ENCODE measurements around the gene ABCC6. TPM values are rescaled to one million over a fixed set of nuclear protein-coding genes. Genes with fewer than 3 reads are reported as not detected.
"Not testable (repeated sequence)": the region's sequence is repeated elsewhere in the genome, so short reads cannot be mapped to it uniquely, and the experiment has no call there.

ABCC6 gene
- total RNA-seq (2014; rRNA removed; shearing (Covaris generic)) = 3.1 and 12.8 TPM in 2 replicates

- DNase-seq (ENCODE audit: low spot score); in situ Hi-C loops (cut with HindIII; ENCODE audit: low sequenced_read_pairs): not testable (repeated sequence)
Measured at GRCh38 chr16:16222850-16223661, at the start of gene ABCC6. Gene ABCC6, minus strand, starts transcription at chr16:16223494. Its CDS starts 60 bp downstream, at chr16:16223434.

- DNase-seq (ENCODE audit: low spot score); in situ Hi-C loops (cut with HindIII; ENCODE audit: low sequenced_read_pairs): not testable (repeated sequence)
Measured at GRCh38 chr16:16272573-16273221, 49.4 kb upstream of the ABCC6 start.

GRCh38 chr16:16271658-16272057, 48.4 kb upstream of the ABCC6 start:
- in situ Hi-C loops (cut with HindIII; ENCODE audit: low sequenced_read_pairs); DNase-seq (ENCODE audit: low spot score): not testable (repeated sequence)

DNA sequence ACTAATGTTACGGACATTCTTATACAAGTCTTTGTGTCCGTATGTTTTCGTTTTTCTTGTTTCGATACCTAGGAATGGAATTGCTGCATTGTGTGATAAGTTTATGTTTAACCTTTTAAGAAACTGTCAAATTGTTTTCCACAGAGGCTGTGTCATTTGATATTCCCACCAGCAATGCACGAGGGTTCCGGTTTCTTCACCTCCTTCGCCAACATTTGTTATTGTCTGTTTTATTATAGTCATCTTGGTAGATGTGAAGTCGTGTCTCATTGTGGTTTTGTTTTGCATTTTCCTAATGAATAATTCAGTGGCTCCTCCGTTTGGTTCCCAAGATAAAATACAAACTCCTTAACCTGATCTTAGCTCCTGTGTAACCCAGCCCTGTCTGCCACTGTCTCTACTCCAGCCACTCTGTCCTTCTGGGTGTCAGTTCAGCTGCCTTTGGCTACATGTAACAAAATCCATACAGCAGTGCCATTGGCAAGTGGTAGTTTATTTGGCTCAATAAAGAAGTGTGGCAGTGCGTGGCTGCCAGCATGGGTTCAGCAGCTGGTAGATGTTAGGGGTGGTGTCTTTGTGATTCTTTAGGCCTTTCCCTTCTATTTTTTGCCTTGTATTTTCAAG, 45.0 kb upstream of the ABCC6 start:
- in situ Hi-C loops (cut with HindIII; ENCODE audit: low sequenced_read_pairs); DNase-seq (ENCODE audit: low spot score): not testable (repeated sequence)

DNA sequence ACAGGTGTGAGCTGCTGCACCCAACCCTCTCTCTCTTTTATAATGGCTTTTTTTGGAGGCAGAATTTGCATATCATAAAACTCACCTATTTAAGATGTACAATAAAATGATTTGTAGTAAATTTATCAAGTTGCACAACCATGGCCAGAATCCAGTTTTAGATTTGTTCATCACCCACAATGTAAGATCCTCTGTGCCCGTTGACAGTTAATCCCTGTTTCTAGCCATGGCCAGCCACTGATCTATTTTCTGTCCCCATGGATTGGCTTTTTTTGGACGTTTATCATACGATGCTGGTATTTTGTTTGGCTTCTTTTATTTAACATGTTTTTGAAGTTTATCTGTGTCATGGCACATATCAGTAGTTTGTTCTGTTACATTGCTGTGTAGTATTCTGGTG, 44.4 kb upstream of the ABCC6 start:
- in situ Hi-C loops (cut with HindIII; ENCODE audit: low sequenced_read_pairs); DNase-seq (ENCODE audit: low spot score): not testable (repeated sequence)

GRCh38 chr16:16265044-16265443, 41.8 kb upstream of the ABCC6 start:
- DNase-seq (ENCODE audit: low spot score); in situ Hi-C loops (cut with HindIII; ENCODE audit: low sequenced_read_pairs): not testable (repeated sequence)

- DNase-seq (ENCODE audit: low spot score); in situ Hi-C loops (cut with HindIII; ENCODE audit: low sequenced_read_pairs): not testable (repeated sequence)
Measured at GRCh38 chr16:16263947-16264346, 40.7 kb upstream of the ABCC6 start.

- DNase-seq (ENCODE audit: low spot score); in situ Hi-C loops (cut with HindIII; ENCODE audit: low sequenced_read_pairs): not testable (repeated sequence)
Measured at GRCh38 chr16:16262954-16263555, 39.8 kb upstream of the ABCC6 start.

DNA sequence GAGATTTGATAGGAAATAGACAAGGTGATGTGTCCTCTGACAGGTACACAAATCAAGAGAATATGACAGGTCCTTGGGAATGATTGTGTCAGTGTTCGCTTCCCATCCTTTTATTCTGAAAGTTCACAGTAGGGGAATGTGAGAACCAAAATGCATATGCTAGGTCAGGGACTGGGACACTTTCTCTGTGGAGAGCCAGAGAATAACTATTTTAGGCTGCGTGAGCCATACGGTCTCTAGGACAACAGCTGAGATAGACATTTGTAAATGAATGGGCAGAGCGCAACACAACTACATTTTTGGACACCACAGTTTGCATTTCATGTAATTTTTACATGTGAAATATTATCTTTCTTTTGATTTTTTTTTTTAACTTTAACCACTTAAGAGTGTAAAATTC, 36.7 kb upstream of the ABCC6 start:
- in situ Hi-C loops (cut with HindIII; ENCODE audit: low sequenced_read_pairs) = not testable (repeated sequence)

GRCh38 chr16:16258822-16259221, 35.5 kb upstream of the ABCC6 start:
- in situ Hi-C loops (cut with HindIII; ENCODE audit: low sequenced_read_pairs); DNase-seq (ENCODE audit: low spot score): not testable (repeated sequence)

More for the DNA sequence above, 36.7 kb upstream of the ABCC6 start:
- not testable (repeated sequence) for DNase-seq (ENCODE audit: low spot score)

- DNase-seq (ENCODE audit: low spot score); in situ Hi-C loops (cut with HindIII; ENCODE audit: low sequenced_read_pairs): not testable (repeated sequence)
Measured at GRCh38 chr16:16257301-16257923, 34.1 kb upstream of the ABCC6 start.

DNA sequence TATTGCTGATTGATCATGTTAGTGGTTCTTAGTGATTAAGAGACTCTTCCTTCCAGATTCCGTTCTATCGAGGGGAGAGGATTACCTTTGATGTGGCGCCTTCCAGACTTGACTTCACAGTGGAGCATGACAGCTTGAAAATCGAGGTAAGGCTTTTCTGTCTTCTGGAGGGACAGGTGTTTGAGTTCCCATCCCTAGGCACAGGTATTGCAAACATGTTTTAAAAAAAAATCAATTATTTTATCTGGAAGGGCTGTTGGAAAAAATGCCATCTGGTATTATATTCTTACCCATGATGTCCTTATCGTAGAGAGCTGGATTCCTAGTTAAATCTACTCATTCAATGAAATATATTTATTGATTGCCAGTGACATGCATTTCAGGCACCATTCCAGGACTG, 29.1 kb upstream of the ABCC6 start:
- in situ Hi-C loops (cut with HindIII; ENCODE audit: low sequenced_read_pairs); DNase-seq (ENCODE audit: low spot score): not testable (repeated sequence)

GRCh38 chr16:16249621-16250330, 26.5 kb upstream of the ABCC6 start:
- DNase-seq (ENCODE audit: low spot score); in situ Hi-C loops (cut with HindIII; ENCODE audit: low sequenced_read_pairs): not testable (repeated sequence)

DNA sequence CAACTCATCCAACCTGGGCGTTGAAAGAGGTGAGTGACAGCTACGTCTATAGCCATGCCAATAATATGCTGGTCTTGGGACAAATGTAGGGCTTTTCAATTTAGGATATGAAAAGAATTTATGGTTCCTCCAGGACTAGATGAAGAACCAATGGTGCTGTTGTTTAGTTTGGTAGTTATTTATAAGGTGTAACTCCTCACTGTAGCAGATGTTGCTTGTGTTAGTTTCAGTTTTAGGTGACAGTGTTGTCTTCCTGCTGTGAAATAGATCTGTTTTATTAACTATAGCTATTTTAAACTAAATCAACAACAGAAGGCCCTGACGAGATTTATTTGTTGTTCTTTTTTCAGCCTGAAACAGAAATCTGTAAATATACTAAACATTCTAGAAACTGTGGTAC, 24.1 kb upstream of the ABCC6 start:
- in situ Hi-C loops (cut with HindIII; ENCODE audit: low sequenced_read_pairs); DNase-seq (ENCODE audit: low spot score): not testable (repeated sequence)

- in situ Hi-C loops (cut with HindIII; ENCODE audit: low sequenced_read_pairs); DNase-seq (ENCODE audit: low spot score): not testable (repeated sequence)
Measured at GRCh38 chr16:16246578-16247262, 23.4 kb upstream of the ABCC6 start.

- DNase-seq (ENCODE audit: low spot score); in situ Hi-C loops (cut with HindIII; ENCODE audit: low sequenced_read_pairs): not testable (repeated sequence)
Measured at GRCh38 chr16:16243886-16244285, 20.6 kb upstream of the ABCC6 start.

DNA sequence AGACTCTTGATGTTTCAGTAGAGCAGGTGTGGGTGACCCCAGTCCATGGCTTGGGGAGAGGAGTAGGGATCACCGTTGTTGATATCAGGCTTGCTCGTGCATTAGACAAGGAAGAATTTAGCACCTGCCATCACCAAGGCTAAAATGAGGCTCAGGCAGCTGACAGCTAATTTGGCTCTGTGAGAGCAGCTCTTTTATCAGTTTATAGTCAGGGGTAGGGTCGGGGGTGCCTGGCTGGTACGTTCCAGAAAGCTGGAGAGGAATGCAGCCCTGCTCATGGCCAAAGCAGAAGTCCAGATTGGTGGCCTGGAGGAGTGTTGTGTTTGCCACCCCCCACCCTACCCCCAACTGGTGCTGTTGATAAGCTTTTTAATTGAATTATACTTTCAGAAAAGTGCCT, 17.4 kb upstream of the ABCC6 start:
- in situ Hi-C loops (cut with HindIII; ENCODE audit: low sequenced_read_pairs) = not testable (repeated sequence)

GRCh38 chr16:16237738-16238137, 14.4 kb upstream of the ABCC6 start:
- in situ Hi-C loops (cut with HindIII; ENCODE audit: low sequenced_read_pairs) = not testable (repeated sequence)

More for the DNA sequence above, 17.4 kb upstream of the ABCC6 start:
- DNase-seq (ENCODE audit: low spot score) = not testable (repeated sequence)

More at GRCh38 chr16:16237738-16238137, 14.4 kb upstream of the ABCC6 start:
- not testable (repeated sequence) for DNase-seq (ENCODE audit: low spot score)
